Measurements from ENCODE around the gene RGMA.
"Not testable (repeated sequence)": the region's sequence is repeated elsewhere in the genome, so short reads cannot be mapped to it uniquely, and the experiment has no call there.

The RGMA gene

DNA sequence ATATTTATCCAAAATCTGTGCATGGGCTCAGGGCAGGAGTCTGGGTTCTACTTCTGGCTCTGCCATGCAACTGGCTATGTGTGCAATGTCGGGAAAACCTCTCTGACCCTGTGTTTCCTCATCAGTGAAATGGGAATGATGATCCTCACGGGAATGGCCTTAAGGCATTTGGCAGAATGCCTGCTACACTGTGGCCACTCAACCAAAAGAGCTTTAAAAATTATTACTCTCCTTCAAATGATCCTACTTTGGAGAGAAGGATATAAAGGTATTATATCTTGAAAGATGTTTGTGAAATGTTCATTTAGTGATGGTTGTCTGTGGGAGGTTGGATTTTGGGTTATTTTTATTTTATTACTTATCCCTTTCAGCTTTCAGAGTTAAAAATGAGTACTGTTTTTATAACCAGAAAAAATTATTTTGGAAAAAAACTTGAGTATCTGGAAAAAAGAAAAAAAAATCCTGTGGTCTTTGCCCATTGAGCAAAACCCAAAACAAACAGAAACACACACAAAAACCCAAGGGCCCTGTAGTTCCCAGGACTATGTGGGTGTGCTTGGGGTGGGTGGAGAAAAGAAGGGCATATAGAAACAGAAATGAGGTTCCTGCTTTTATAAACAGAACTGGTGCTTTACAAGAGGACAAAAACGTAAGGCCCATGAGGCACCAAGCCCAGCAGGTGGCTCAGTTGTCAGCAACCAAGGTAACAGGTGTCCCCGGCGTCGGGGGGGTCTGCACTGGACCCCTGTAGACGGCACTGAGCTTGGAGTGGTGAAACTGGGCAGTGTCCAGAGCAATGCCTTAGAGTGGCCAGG lies 22.0 kb downstream of the RGMA start:
- H3K4me3 ChIP-seq (ENCODE audit: low read length) = no peak overlapping the region
- no peak for TF ChIP-seq ZNF274 (IDR thresholded peaks at IDR 0.05; ENCODE audit: low read depth, low read length)

DNA sequence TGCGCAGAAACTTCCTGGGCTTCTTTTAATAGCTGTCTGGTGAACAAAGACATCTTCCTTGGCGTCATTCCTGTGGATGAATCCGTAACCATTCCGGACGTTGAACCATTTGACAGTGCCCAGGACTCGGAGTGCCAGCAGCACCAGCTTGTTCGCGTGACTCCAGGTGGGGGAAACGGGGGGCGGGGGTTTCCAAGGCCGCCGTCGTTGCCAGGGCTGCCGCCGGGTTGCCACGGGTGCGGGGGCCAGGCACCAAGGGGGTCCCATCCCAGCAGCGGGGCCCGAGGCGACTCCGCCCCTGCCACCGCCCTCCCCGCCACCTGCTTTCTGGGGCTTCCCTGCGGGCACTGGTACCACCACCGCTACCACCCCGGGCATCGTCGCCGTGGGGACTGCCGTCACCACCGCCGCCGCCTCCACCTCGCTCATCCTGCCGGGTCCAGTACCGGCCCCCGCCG lies 22.8 kb downstream of the RGMA start:
- no peak overlapping the region for H3K4me3 ChIP-seq (ENCODE audit: low read length)
- no peak for TF ChIP-seq ZNF274 (IDR thresholded peaks at IDR 0.05; ENCODE audit: low read depth, low read length)

DNA sequence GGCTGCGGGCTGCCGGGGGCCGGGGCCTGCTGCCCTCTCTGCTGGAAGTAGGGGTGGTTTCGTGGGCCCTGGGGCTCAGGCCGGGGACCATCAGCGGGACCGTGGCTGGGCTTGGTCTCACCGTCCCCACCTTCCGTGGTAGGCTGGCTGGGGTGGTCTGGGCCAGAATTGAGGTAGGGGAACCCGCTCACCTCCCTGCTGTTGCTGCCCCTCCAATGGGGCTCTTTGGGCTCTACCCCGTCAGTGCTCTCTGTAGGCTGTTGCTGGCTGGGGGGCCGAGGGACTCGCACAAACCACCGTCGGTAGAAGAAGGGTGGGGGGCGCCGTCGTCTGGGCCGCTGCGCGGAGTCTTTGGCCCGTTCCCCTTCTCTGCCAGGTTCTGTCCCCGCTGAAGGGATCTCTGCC lies 23.4 kb downstream of the RGMA start:
- no peak for TF ChIP-seq ZNF274 (IDR thresholded peaks at IDR 0.05; ENCODE audit: low read depth, low read length)
- H3K4me3 ChIP-seq (ENCODE audit: low read length) = no peak overlapping the region

DNA sequence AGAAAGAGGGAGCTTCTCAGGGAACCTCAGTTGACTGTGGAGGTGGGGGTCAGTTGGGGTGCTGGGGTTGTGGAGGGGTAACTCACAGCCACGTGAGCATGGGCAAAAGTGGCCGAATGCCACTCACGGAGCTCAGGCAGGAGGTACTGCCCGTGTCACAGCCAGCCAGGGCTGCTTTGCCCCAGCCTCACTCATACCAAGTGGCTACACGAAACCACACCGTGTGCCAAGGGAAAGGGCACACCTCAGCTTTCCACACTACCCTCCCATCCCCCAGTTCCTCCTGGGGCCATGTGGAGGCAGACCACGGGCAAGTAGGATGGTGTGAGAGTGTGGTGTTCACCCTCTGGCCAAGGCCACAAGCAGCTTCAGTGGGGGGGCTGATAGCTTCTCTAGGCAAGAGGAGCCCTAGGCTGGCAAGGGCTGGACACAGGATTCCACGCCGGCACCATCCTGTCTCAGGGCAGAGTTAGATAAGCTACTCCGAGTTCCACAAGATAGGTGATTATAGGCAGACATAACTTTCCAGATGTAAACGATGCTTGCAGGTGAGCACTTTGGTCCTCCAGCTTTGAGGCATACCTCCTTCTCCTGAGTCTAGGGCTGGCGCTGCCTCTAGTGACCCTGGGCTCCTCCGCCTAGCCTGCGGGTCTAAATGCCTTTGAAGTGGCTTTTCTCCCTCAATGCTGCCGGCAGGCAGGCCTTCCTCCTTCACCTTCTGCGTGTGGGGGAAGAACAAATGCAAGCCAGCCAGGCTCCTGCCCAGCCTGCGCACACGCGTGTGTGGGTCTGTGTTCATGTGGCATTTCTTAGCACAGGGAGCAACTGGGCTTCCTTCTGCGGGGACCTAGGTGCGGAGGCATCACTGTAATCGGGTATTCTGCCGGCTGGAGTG lies 25.0 kb downstream of the RGMA start:
- no peak for TF ChIP-seq ZNF274 (IDR thresholded peaks at IDR 0.05; ENCODE audit: low read depth, low read length)
- H3K4me3 ChIP-seq (ENCODE audit: low read length) = no peak overlapping the region

DNA sequence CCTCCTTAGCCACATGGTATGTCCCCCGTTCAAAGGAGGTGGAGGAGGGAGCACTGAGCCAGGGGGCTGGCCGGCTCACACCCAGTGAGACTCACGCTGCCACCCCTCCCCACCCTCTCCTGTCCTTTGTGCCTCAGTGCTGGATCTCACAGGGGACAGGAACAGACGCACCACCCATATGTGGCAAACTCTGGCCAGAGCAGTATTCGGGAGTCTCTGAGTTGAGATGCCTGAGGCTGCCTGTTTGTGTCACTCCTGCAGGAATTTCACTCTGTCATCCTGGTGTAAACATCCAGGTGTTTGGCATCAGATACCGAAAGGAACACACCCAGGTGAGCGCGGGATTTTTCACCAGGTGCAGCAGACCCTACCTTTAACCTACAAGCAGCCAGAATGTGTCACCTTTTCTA lies 25.7 kb downstream of the RGMA start:
- no peak overlapping the region for H3K4me3 ChIP-seq (ENCODE audit: low read length)
- no peak for TF ChIP-seq ZNF274 (IDR thresholded peaks at IDR 0.05; ENCODE audit: low read depth, low read length)

DNA sequence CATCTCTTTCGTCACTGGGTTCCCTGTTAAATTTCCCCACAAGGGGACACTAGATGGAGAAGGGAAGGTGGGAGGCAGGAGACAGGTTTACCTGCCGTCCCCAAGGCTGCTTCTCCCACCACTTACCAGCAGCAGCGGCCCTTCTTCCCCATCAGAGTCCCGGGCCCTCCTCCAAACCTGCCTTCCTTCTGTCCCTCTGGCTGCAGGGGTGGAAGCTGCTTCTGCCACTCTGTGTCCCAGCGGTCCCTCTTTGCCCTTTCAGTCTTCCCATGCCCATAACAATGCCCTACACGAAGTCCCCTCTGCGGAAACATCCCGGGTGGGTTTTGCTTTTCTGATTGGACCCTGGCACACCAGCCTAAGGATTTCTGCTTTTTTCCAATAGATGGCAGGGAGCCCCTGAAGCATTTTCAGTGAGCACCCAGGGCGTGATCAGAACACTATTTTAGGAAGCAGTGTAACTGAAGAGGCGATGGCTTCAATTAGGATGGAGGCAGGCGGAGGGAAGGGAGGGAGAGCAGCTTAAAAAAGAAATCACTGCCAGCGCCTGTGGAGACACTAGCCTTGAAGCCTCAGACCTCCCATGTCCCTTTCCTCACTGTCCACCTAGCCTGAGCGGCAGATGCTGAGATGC lies 26.3 kb downstream of the RGMA start:
- not testable (repeated sequence) for H3K4me3 ChIP-seq (ENCODE audit: low read length)

DNA sequence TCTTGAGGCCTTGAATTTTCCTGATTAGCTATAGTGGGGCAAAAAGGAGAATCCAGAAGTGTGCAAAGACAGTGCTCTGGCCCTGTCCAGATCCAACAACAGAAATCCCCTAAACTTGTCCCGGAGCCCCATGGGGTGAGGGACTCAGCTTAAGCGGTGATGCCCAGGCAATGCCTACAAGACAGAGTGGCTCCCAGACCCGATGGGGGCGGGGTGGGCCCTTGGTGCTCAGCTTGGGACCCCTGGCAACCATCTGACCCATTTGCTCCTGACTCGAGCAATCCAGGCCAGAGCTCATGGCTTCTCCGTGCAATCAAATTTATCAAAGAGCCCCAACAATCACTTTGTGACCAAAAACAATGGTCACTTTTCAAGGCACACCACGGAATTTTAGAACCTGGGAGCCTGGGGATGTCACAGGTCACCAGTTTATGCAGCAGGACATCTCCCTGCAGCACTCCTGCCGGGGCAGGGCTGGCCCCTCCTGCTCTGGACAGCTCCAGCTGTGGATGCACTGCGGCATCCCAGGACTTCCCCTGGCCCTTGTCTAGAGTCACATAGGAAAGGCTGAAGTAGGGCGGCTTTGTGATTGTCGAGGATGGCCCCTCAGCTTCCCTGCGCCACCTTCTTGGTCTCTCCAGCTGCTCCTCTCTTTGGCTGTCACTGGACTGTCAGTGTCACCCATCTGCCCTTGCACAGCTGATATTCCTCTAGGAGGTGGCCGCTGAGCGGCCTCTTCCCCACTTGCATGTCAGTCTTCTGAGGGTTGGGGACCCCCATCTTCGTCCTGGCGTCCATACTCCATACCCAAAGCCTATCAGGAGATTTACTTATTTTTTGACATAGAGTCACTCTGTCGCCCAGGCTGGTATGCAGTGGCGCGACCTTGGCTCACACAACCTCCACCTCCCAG lies 28.4 kb downstream of the RGMA start:
- no peak overlapping the region for H3K4me3 ChIP-seq (ENCODE audit: low read length)
- no peak for TF ChIP-seq ZNF274 (IDR thresholded peaks at IDR 0.05; ENCODE audit: low read depth, low read length)

DNA sequence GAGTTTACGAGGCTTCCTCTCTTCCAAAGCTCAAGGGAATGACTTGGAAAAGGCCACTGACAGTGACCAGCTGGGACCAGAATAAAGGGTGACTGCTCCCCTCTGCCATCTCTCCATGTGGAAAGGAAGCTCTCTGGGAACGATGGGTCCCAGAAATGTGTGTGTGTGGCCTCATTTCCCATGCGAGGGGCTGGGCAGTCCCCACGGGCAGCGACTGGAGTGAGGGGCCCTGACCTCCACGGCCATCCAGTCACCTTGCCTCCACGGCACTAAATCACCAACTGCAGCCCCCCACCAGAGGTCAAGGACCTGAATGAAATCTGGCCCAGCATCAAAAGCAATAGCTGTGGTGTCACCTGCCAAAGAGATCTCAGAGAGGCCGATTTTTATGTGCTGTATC lies 29.6 kb downstream of the RGMA start:
- TF ChIP-seq ZNF274 (IDR thresholded peaks at IDR 0.05; ENCODE audit: low read depth, low read length) = no peak
- H3K4me3 ChIP-seq (ENCODE audit: low read length) = no peak overlapping the region

DNA sequence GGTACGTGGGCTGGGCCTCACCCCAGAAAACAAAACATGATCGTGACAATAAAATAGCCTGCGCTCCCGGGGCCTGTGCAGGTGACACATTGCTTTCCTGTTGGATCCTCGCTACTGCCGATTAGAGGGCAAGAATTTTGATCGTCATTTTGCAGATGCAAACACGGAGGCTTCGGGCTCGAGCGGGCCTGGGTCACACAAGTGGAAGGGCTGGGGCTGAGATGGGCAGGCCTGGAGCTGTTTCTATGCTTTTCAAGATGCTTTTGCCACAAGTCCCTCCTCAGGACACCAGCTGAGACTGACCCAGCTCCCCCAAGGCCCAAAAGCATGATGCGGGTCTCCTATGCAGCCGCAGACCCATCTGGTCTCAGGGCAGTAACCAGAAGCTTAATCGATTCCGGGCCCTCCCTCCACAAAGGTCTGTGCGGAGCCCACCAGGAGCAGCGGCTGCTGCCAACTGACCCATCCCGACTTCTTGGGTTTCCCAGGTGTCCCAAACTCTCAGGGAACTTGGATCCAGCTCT lies 30.0 kb downstream of the RGMA start:
- no peak overlapping the region for H3K4me3 ChIP-seq (ENCODE audit: low read length)
- no peak for TF ChIP-seq ZNF274 (IDR thresholded peaks at IDR 0.05; ENCODE audit: low read depth, low read length)

DNA sequence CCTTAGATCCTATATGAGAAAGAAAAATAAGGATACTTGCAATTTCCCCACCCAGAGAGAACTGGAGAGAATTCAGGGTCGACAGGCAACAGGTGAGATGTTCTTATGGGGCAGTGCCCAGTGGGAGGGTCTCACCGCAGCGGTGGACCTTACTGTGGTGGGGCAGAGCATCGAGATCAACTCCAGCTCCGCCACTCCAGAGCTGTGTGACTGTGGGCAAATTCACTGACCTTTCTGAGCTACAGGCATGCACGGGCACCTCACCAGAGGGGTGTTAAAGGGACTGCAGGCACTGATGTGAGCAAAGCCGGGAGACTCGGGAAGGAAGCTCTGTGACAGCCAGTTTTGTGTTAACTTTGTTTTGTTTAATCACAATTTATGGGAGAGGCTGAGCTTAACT lies 30.9 kb downstream of the RGMA start:
- no peak overlapping the region for H3K4me3 ChIP-seq (ENCODE audit: low read length)
- TF ChIP-seq ZNF274 (IDR thresholded peaks at IDR 0.05; ENCODE audit: low read depth, low read length) = no peak

DNA sequence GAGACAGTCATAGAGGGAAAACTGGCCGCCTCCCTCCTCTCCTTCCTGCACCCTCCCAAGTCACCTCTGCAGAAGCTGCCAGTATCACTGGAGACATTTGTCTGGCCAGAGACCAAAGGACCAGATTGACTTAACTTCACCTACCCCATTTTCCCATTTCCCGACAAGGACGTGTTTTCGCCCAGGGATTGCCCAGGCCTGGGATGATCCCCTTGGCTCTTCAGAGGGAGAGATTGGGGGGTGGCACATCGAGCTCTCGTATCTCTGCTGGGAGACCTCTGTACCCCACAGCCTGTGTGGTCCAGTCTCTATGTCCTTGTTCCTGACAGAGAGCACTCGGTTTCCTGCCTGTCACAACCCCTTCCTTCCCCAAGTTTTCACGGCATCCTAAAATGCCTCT lies 31.4 kb downstream of the RGMA start:
- no peak for TF ChIP-seq ZNF274 (IDR thresholded peaks at IDR 0.05; ENCODE audit: low read depth, low read length)

DNA sequence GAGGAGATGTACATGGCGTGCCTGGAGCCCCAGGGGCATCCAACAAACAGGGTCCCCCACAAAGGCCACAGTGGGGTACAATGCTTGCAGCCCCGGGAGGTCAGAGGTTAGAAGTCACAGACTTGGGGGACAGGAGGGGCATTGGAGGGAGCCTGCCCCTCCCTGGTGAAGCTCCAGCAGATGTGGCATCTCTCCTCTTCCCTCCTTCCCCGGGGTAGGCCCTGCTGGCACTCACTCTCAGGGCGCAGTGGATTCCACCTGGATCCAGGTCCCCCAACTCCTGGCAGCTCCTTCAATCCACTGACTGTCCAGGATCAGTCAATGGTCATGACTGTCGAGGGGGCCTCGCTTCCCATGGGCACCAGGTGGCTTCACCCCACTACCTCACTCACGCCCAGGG lies 32.2 kb downstream of the RGMA start:
- no peak for TF ChIP-seq ZNF274 (IDR thresholded peaks at IDR 0.05; ENCODE audit: low read depth, low read length)
- H3K4me3 ChIP-seq (ENCODE audit: low read length) = no peak overlapping the region

More for the DNA sequence above, 31.4 kb downstream of the RGMA start:
- H3K4me3 ChIP-seq (ENCODE audit: low read length) = no peak overlapping the region

DNA sequence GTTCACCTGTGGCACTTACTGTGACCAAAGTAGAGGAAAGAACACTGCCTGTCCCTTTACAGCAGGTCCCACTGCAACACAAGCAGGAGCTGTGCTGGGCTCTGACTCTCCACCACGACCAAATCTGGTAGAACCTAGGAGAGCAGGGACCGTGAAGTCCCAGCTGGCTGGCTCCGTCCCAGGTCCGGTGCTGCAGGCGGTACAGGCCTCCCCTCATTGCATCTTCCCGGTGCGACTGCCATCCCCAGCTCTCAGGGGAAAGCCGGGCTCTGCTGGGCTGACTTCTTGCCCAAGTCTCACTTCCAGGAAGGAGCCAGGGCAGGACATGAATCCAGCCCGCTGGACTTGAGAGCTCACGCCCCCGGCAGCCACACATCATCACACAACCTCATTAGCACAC lies 33.8 kb downstream of the RGMA start:
- TF ChIP-seq ZNF274 (IDR thresholded peaks at IDR 0.05; ENCODE audit: low read depth, low read length) = no peak
- H3K4me3 ChIP-seq (ENCODE audit: low read length) = no peak overlapping the region

Data from GM08714 (cell line).